Activated CD4-positive, CD25-positive, alpha-beta regulatory T cell (primary cell): Measurements from ENCODE around the gene GADL1.

Source experiments
- DNase-seq, 4 experiments: peaks; one replicate each; lab custom pipeline; 2025; lab: John Stamatoyannopoulos, UW

Gene GADL1

DNA sequence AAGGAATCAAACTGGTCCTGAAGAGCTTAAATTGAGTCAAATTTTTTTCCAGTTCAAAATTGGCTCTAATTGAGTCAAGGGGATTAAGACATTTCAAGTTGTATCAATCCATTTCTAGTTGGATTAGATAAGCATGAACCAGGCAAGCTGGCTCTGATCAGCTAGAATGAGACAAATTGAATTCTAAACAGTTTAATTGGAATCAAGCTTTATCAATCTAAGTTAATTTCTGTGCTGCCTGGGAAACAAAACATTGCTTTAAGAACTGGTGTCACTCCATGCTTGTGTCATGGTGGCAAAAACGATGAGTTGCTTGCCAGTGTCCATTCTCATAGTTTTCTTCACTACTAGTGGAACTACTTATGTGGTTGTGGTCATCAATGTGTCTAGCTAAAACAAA is 171.2 kb downstream of the GADL1 start:
- DNase-seq, result no peak

DNA sequence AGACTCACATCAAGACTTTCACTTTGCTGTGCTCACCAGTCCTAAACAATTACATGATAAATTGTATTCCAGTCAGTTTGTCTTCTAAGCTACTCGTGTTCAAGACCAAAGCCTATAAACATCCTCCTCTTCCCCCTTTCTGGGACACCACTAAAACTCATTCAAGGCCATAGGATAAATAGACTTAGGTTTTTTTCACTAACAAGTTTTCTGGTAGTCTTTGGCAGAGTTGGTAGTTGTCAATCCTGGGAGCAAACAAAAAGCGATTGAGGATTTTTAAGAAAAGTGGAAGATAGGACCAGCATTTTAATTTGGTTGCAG is 173.2 kb downstream of the GADL1 start:
- DNase-seq, result no peak

DNA sequence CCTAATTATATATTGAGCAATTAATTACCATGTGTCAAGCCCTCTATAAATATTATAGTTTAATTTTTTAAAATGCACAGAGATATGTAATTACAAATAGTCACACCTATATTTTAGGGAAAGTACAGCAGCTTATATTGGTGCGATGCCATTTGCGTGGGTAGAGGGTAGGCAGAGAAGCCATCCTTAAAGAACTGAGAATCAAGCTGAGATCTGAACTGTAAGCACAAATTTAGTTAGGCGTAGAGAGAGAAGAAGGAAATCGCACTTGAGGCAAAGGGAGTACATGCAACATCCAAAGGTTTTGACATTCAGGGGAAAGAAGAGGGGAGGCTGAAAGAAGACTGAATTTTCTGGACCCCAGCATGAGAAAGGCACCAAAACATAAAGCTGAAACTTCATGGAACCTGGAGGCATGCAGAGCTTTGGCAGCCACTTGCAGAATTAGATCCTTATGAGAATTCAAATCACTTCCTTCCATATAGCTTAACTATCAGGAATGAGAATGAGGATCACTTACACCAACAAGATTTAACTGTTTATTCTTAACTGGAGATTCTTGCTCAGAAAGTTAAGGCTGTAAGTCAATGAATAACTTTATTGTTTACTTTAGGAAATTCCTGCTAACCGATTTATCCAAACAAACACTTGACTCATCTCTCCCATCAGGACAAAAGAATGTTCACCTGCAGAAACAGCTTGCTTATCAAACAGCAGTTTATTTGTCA is 173.7 kb downstream of the GADL1 start:
- DNase-seq, result no peak

DNA sequence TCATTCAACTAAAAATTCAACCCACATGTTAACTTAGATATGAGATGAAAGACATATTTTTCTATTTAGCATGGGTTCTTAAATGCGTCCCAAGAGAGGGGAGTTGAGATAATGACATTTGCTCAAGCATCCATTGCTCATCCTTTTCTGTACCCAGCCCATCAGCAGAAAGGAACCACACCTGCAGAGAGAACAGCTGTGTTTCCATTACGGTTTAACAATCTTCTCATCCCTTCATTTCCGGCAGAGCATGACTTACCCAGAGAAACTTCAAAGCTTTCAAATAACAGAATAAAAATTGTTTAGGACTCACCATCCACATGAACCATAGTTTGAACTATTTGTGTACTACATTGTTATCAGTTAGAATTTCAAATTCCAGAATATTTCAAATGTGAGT is 174.9 kb downstream of the GADL1 start:
- DNase-seq, result no peak

DNA sequence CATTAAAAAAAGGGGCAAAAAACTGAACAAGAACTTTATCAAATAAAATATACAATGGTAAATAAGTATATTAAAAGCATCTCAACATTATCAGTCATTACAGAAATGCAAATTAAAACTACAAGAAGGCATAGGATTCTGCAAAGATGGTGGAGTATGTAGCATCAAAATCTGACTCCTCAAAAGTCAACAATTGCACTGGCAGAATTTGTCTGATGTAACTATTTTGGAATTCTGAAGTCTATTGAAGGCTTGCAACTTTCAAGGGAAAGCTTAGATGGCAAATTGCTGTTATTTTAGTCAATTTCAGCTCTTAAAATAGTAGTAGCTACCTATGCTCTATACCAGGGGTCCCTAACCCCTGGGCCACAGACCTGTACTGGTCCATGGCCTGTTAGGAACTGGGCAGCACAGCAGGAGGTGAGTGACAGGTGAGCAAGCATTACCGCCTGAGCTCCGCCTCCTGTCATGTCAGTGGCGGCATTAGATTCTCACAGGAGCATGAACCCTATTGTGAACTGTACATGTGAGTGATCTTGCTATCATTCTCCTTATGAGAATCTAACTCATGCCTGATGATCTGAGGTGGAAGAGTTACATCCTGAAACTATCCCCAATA is 180.5 kb downstream of the GADL1 start:
- DNase-seq, result no peak

DNA sequence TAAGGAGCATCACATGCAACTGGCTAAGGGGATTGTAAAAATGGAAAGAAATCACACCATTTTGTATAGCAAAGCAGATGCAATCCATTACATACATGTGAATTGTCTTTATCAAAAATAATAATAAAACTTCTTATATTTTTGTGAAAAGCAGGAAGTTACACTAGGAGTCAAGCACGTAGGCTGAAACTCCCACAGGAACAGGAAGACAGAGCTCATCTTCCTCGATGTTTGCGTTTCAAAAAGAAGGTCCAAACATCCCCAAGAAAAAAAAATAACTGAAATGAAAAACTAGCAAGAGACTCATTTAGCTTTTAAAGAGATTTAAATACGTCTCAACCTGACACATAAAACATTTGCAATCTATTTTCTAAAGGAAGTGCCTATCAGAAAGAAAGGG is 181.5 kb downstream of the GADL1 start:
- DNase-seq, result no peak

DNA sequence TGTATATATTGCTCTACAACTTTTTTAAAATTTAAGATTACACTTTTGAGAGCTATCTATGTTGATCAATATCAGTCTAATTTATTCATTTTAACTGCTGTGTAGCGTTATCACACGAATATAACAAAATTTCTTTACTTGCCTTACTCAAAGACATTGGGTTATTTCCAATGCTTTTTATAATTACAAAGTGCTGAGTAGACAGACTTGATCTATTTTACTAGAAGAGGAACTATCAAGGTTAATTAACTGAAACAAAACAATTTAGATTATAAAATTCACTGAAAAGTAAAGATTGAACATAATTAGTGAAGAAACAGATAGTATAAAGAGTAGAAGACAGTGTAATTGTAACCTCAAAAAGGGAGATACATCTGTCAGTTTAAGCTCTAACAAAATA is 182.6 kb downstream of the GADL1 start:
- no peak for DNase-seq

DNA sequence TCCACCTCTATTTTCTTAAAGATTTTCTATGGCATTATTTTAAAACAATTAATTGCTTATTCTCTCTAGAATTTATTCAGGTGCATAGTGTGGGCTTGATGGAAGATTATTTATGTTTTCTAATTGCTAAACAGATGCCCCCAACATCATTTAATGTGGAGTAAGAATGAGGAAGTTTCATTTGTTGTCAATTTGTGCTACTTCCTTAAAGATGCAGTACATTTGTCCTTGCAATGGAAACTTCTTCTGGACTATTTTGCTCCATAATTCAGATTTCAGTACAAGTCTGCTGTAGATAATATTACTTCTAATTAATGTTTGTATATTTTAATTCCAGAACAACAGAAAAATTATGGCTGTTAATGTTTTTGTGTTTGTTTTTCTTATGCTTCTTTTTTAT is 183.3 kb downstream of the GADL1 start:
- DNase-seq, result no peak

DNA sequence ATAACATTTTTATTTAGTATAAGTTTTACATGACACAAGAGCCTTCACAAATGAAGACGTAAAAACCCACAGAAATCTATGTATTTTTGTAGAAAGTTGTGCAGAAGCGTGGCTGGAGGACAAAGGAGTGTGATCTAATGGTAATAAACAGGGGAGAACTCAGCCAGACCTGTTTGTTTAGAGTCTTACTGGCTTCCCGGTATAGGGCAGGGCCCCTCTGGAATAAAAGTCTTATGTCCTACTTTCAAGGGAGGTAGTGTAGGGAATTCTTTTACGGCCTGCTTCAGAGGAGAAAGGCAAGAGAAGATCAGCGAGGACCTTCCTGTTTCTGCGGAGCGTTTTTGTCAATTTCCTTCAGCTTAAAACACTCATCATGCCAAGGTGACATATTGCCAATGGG is 184.4 kb downstream of the GADL1 start:
- DNase-seq, result no peak

DNA sequence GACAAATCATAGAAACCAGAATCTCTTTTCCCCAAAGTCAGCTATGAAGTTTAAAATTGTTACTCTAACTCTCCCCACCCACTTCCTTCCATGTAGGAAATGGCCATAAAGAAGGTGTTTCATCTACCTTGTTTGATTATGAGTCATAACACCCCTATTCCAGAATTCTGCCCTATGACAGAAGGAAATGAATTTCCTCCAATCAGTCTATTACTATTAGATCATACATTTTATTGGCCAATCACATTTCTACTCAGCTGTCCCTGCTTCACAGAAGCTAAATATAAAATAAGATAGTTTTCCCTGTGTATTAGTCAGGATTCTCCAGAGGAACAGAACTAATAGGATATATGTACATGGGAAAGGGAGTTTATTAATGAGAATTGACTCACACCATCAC is 186.0 kb downstream of the GADL1 start:
- DNase-seq, result no peak

DNA sequence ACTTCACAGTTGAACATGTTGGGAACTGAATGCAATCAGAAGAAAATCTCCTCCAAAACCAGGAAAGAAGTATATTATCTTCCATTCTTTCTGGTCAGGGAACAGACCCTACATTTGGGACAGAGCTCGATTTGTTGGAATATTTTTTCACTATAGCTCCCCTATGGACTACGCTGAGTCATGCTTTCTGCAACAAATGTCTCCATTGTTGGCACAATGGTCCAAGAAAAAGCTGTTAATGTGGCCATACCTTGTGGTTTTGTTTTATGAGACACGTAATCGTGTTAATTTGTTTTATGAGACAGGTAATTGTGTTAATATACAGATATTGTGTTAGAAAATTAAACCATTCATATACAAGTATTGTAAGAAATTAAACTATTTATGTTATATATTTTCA is 186.6 kb downstream of the GADL1 start:
- DNase-seq, result no peak

DNA sequence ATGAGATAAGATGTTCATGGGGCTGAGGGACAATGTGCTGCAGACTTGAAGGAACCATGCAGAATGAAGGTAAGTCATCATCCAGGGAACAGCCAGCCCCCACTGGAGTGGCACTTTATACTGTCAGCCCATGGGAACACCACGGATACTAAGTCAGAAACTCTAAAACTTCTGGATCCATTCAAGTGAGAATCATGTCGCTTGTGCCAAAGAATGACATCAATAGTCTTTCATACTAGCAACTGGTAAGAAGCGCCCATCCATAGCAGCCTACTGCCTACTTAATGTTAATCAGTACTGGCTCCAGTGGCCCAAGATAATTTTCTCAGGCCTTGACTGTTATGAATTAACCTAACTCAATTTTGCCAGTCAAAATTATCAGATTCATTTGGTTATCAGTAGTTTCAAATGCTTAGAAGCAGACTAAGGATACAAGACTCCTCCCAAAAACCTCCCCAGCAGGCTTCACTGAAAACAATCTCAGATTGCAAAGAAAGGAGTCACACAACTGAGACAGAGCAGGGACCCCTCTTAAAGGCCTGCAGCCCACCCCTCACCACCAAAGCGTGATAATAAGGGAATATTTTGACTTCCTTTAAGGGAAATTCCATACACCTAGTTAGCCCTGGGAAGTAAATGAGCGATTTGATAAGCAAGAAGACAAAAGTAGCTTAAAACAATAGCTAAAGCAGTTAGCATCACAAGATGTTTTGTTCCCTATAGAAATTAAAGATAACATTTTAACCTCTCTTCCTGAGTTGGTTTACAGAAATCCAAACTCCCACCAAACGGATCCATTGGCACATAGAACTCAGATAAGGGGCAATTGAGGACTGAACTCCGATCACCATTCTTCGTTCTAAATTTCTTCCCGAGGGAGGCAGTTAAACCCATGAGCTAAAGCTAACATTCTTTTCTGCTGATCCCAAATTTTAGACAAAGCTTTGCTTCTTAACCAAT is 189.2 kb downstream of the GADL1 start:
- no peak for DNase-seq

DNA sequence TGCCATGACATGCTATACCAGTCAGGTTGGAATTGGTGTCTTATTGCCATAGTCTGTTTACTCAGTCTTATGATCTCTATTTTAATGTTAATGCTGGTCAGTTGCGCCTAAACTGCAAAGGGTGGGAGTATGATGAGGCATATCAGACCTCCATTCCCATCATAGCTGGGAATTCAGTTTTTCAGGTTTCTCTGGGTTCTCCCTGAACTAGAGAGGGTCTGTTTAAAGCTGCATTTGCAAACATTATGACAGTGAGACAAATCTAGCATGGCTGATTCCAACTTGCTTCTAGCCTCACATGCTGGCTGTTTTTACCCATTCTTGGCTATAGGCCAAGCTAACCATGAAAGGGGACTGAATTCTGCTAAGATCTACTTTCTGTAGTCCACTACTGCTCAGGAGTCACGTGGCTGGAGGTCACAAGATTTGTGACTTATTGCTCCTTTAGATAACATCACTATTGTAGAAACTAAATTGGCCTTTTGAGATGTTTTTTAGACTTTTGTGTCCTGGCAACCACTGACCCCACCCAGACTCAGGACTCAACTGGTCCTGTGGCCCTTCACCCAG is 191.5 kb downstream of the GADL1 start:
- DNase-seq, result no peak

DNA sequence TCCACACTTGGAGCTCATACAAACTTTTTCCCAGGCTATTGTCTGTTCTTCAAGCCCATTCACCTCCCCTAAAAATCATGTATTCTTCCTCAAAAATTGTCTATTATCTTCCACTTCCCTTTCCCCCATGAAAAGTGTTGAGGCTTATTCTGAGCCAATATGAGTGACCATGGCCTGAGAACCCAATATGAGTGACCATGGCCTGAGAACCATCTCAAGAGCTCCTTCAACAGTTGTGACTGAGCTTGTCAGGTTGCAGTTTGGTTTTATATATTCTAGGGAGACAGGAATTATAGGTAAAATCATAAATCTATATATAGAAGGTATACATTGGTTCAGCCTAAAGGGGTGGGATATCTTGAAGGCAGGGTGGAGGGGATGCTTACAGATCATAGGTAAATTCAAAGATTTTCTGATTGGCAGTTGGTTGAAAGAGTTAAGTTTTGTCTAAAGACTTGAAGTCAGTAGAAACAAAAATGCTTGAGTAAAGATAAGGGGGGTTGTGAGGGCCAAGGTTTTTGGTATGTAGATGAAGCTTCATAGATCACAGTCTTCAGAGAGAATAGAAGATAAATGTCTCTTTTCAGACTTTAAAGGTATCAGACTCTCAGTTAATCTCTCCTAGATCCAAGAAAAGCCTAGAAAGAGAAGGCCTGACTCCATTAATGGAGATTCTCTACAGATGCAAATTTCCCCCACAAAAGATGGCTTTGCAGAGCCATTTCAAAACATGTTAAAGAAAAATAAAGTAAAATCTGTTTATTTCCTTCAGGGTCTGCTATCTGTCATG is 192.2 kb downstream of the GADL1 start:
- DNase-seq, result no peak

DNA sequence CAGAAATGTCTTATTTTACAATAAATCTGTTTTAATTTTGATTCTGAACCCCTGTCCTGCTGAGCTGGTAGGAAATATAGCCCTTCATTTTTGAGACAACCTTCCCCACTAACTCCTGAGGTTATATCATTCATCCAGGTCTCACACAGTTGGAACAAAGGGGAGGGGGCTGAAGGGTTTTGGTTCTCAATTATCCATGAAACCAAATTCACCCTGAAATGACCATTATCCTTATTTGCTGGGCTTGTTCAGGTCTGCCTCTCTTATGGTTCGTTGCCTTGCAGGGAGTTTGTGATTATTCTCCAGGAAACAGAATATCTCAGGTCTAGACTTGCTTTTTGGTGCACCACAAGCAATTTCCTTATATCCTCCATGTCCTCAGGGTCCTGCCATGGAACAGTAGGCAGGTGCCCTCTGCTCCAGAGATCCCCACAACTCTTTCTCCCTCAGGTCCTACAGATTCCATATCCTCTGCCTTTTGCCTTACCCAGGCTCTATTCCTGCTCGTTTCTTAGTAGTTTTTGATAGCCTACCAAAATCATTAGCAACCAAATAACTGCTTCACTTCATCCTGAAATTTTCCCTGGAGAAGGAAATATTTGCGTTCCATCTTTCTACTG is 193.6 kb downstream of the GADL1 start:
- DNase-seq, result no peak

DNA sequence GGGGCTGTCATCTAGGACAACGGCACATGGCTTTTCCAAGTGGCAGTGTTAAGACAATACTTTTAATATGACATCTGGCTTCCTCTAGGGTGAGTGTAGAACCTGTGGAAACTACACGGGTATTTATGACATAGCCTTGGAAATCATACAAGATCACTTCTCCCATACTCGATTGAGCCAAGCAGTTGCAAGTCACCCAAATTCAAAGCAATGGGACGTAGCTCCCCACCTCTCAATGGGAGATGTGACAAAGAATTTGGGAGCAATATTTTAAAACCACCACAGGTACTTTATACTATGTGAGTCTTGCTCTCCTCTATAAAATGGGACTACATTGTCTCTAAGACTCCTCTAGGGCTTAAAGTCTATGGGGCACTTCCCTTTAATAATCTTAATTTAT is 194.5 kb downstream of the GADL1 start:
- no peak for DNase-seq

DNA sequence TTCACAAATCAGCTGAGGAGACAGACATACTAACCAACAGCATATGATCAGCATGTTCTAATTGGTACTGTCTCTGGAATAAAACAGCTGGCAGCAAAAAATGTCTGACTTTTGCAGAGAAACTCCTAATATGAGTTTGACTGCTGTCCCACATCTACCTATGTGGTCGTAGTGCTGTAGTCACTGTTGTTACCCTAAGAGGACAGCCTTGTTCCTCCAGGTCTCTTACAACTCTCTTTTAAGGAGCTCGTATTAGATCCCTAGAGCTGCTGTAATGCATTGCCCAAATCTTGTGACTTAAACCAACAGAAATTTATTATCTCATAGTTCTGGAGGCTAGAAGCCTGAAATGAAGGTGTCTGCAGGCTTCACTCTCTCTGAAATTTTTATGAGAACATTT is 195.9 kb downstream of the GADL1 start:
- no peak for DNase-seq

DNA sequence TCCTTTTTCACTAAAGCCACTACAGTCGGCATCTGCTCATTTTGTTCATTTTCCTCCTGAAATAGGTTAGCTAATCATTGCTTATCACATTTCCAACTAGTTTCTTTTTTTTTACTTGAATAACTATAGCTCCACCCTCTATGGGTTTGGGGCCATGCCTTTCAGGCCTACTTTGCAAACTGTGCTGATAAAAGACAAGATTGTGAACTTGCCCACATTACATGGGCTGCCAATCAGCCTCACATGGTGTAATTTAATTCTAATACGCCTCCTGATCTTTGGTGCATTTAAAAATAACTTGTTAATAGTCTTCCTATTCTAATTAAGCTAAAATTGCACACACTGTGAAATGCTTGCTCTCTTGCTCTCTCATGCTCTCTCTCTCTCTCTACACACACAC is 197.6 kb downstream of the GADL1 start:
- DNase-seq, result no peak

DNA sequence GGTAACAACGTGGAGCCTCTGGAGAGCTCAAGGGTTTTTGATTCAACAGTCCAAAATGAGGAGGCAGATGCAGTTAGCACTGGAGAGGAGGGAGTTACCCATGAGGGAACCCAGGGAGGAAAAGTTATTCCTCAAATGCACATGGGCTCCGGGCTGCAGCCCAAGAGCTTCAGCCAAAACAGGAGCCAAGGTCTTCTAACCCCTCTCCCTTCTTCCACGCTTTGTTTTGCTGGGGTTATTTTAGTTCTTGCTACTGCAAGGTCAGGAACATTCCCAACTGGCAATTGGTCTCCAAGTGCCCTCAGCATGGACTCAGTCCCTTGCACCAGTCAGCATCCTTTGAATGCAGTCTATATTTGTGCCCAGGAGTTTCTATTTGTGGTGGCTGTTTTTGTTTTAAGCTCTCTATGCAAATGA is 198.1 kb downstream of the GADL1 start:
- DNase-seq, result no peak

DNA sequence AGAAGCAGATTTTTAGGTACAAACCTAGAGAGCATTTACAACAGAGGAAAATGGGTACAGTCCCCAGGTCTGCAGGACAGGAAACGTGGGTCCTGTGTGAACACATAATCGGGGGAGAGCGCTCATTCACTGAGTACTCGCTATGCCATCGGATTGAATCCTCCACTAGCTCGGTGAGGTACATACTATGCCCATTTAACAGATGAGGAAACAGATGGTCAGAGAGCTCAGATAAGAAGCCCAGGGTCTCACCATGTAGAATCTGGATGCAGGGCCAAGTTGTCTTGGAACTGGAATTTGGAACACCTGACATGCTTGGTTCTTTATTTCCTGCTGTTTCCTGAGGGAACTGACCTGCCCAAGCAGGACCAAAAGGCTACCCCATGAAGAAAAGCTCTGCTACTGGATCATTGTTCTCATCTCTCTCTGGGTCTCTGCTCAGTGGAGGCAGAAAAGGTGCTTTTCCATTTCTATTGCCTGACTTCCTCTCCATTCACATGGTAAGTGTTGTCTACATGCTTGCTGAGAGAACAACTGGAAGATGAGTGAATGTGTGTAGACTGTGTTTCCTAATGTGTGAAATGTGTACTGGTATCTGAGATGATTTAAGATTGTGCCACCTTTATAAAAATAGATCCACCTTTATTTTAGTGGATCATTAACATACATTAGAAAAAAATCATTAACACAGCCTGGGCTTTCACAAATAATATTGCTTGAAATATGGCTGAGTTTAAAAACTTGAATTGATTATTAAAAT is 199.0 kb downstream of the GADL1 start:
- no peak for DNase-seq

DNA sequence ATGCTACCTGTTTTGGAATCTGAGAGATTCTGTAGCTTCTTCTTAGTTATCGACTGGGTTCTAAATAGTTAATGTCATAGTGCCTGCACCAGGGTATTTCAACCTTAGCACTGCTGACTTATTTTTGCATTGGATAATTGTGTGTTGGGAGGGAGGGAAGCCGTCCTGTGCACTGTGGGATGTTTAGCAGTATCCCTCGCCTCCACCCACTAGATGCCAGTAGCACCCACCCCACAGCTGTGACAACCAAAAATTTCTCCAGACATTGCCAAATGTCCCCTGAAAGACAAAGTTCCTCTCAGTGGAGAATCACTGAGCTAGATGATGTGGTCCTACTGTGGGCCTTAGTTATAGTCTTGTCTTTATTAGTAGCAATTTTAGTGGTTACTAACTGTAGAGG is 199.8 kb downstream of the GADL1 start:
- no peak for DNase-seq
